Ascending aorta (tissue), 2 donors: ENCODE measurements around the gene PNP. TPM values are rescaled to one million over a fixed set of nuclear protein-coding genes. Genes with fewer than 3 reads are reported as not detected.
"Not testable (repeated sequence)": the region's sequence is repeated elsewhere in the genome, so short reads cannot be mapped to it uniquely, and the experiment has no call there.

ENCODE experiments used
- DNase-seq, 2 donors: peaks; one replicate each; pipeline ENCODE4 v3.0.0-alpha.2; 2019; ENCODE audit warnings: low spot score in 2 of 2
- H3K27ac ChIP-seq, 2 donors: fragments of 200-600 bp; sonication (generic); one replicate each; pipeline ENCODE4 v1.5.1; 2016 to 2017; ENCODE audit warnings: mild to moderate bottlenecking in 1 of 2
- H3K27me3 ChIP-seq: fragments of 200-600 bp; sonication (generic); one replicate; pipeline ENCODE4 v1.5.1; 2017
- H3K36me3 ChIP-seq, 2 donors: fragments of 200-600 bp; sonication (generic); one replicate each; pipeline ENCODE4 v1.5.1; 2016
- H3K4me1 ChIP-seq, 2 donors: fragments of 200-600 bp; sonication (generic); one replicate each; pipeline ENCODE4 v1.5.1; 2016 to 2017; ENCODE audit warnings: mild to moderate bottlenecking in 1 of 2
- H3K4me3 ChIP-seq, 2 donors: fragments of 200-600 bp; sonication (generic); one replicate each; pipeline ENCODE4 v1.5.1; 2016 to 2017; ENCODE audit warnings: mild to moderate bottlenecking in 1 of 2
- H3K9me3 ChIP-seq, 2 donors: fragments of 200-600 bp; sonication (generic); one replicate each; pipeline ENCODE4 v1.5.1; 2016
- CTCF ChIP-seq, 3 experiments: fragments of 200-600 bp in 2 of 3; fragments of 450-650 bp in 1 of 3; sonication (generic) in 2 of 3; IDR thresholded peaks; one replicate each; pipeline ENCODE4 v1.5.1; 2016 to 2019; ENCODE audit warnings: antibody characterized with exemption in 3 of 3, mild to moderate bottlenecking in 1 of 3, moderate library complexity in 1 of 3
- intact Hi-C: fragments of 100-400 bp; cut with DNase I; formaldehyde crosslinking; loops from one replicate; pipeline ENCODE4 v1.15.1; 2023
- total RNA-seq: library from RNA; depleted of rRNA; stranded (reverse); fragments of >200 nt; gene quantifications from one replicate; pipeline ENCODE4 v1.1.0, GENCODE V29; 2016

PNP gene
- total RNA-seq, 1 donor from 2014 or later, result 62.7 TPM

- H3K4me1 ChIP-seq, result no peaks in the 10 kb centered on the region
- intact Hi-C loops, result no loop called here
Measured at GRCh38 chr14:20440882-20441281, 28.3 kb upstream of the PNP start.

GRCh38 chr14:20441461-20441860 is 27.7 kb upstream of the PNP start:
- Histone ChIP-seq H3K4me1 (no peaks in the 10 kb centered on the region), H3K27me3 (no peaks in the 10 kb centered on the region), H3K4me3 (no peak overlapping the region), H3K9me3 (no peaks in the 10 kb centered on the region), H3K36me3 (peaks cover 3 to 11% of the 10 kb centered on the region in 2 donors), H3K27ac (no peak overlapping the region)
- TF ChIP-seq CTCF (IDR thresholded peaks at IDR 0.05), result no peak
- DNase-seq, result no peak
- intact Hi-C loops, result no loop called here

More at GRCh38 chr14:20440882-20441281, 28.3 kb upstream of the PNP start:
- no peaks in the 10 kb centered on the region for H3K9me3 ChIP-seq
- no peak overlapping the region for H3K4me3 ChIP-seq
- H3K27ac ChIP-seq, result no peak overlapping the region
- no peak for DNase-seq
- no peaks in the 10 kb centered on the region for H3K27me3 ChIP-seq
- H3K36me3 ChIP-seq, result peaks cover 0 to 5% of the 10 kb centered on the region in 2 donors
- TF ChIP-seq CTCF (IDR thresholded peaks at IDR 0.05), result no peak

GRCh38 chr14:20443650-20444049 is 25.6 kb upstream of the PNP start:
- H3K4me1 ChIP-seq, H3K4me3 ChIP-seq, H3K27me3 ChIP-seq, intact Hi-C loops, DNase-seq, H3K9me3 ChIP-seq, H3K27ac ChIP-seq: not testable (repeated sequence)
- H3K36me3 ChIP-seq, result peaks cover 23 to 33% of the 10 kb centered on the region in 2 donors

GRCh38 chr14:20446889-20447288 is 22.3 kb upstream of the PNP start:
- Histone ChIP-seq H3K27ac (no peak overlapping the region), H3K4me3 (no peak overlapping the region), H3K27me3 (no peaks in the 10 kb centered on the region), H3K9me3 (no peaks in the 10 kb centered on the region), H3K4me1 (no peaks in the 10 kb centered on the region), H3K36me3 (peaks cover 48 to 65% of the 10 kb centered on the region in 2 donors)
- TF ChIP-seq CTCF (IDR thresholded peaks at IDR 0.05), result no peak
- intact Hi-C loops, result no loop called here
- DNase-seq, result no peak

GRCh38 chr14:20452831-20453230 is 16.4 kb upstream of the PNP start:
- intact Hi-C loops, result loop anchor here (5.0 kb wide), 1 partner anchor 1004 kb away; the partner anchor contains the start of gene CHD8
- H3K27ac ChIP-seq, H3K27me3 ChIP-seq, H3K9me3 ChIP-seq, DNase-seq, H3K4me3 ChIP-seq: not testable (repeated sequence)
- peaks cover 7 to 13% of the 10 kb centered on the region in 2 donors for H3K4me1 ChIP-seq
- H3K36me3 ChIP-seq, result peaks cover 47 to 60% of the 10 kb centered on the region in 2 donors

- Histone ChIP-seq H3K27ac (peak within 1 kb of the TSS; percentile 93 to 97), H3K9me3 (no peaks in the 10 kb centered on the region), H3K27me3 (no peaks in the 10 kb centered on the region), H3K4me3 (peak within 1 kb of the TSS; percentile 83 to 99), H3K4me1 (peaks cover 7 to 19% of the 10 kb centered on the region in 2 donors), H3K36me3 (peaks cover 47 to 60% of the 10 kb centered on the region in 2 donors)
- no peak for TF ChIP-seq CTCF (IDR thresholded peaks at IDR 0.05)
- intact Hi-C loops, result loop anchor here (1.0 to 5.0 kb wide), 4 partner anchors 14 to 1003 kb away; partner anchors contain the start of genes CHD8, PNP and TEP1
- DNase-seq, result peak; percentile 93 to 99
Measured at GRCh38 chr14:20454516-20455354, 14.5 kb upstream of the PNP start, which contains the start of the genes APEX1 and OSGEP. TSS of gene APEX1 (plus strand) at chr14:20455226. CDS start at chr14:20455646, 420 bp downstream. TSS of gene OSGEP (minus strand) at chr14:20454812. CDS start at chr14:20454683, 129 bp downstream.
